MM.1S (cell line): ENCODE results near the gene RNF112.

Source experiments
- DNase-seq: peaks from one replicate; pipeline ENCODE4 v3.0.0-alpha.2; 2015
- H2AFZ ChIP-seq: fragments of 300-600 bp; sonication (generic); 2 replicates; pipeline ENCODE4 v1.6.0; 2016; ENCODE audit warnings: antibody characterized with exemption, low read length
- H3F3A ChIP-seq: fragments of 300-600 bp; sonication (generic); 2 replicates; pipeline ENCODE4 v1.6.1; 2016; ENCODE audit warnings: mild to moderate bottlenecking, antibody characterized with exemption, low read length, moderate library complexity, mixed read lengths; ENCODE audit not compliant: insufficient read depth
- H3K27ac ChIP-seq: fragments of 300-600 bp; sonication (generic); 2 replicates; pipeline ENCODE4 v1.5.1; 2016; ENCODE audit warnings: mild to moderate bottlenecking, low read length
- H3K27me3 ChIP-seq: fragments of 300-600 bp; sonication (generic); replicated peaks from 2 replicates; pipeline ENCODE4 v1.6.0; 2016; ENCODE audit warnings: low read length; ENCODE audit not compliant: insufficient read depth
- H3K36me3 ChIP-seq: fragments of 300-600 bp; sonication (generic); replicated peaks from 2 replicates; pipeline ENCODE4 v1.6.1; 2016; ENCODE audit warnings: mild to moderate bottlenecking, low read length, mixed read lengths; ENCODE audit not compliant: insufficient read depth
- H3K4me1 ChIP-seq: fragments of 300-600 bp; sonication (generic); 2 replicates; pipeline ENCODE4 v1.6.1; 2016; ENCODE audit warnings: low read length, mixed read lengths
- H3K4me2 ChIP-seq: fragments of 300-600 bp; sonication (generic); 2 replicates; pipeline ENCODE4 v1.6.0; 2016; ENCODE audit warnings: low read depth, low read length
- H3K4me3 ChIP-seq: fragments of 300-600 bp; sonication (generic); 2 replicates; pipeline ENCODE4 v1.5.1; 2016; ENCODE audit warnings: low read length, mixed read lengths
- H3K79me2 ChIP-seq: fragments of 300-600 bp; sonication (generic); 2 replicates; pipeline ENCODE4 v1.6.1; 2016; ENCODE audit warnings: mixed run types, low read length, mixed read lengths
- H3K9ac ChIP-seq: fragments of 300-600 bp; sonication (generic); 2 replicates; pipeline ENCODE4 v1.6.1; 2016; ENCODE audit warnings: low read length, mixed read lengths
- H3K9me2 ChIP-seq: fragments of 300-600 bp; sonication (generic); replicated peaks from 2 replicates; pipeline ENCODE4 v1.6.1; 2016; ENCODE audit warnings: mild to moderate bottlenecking, low read length, mixed read lengths; ENCODE audit not compliant: insufficient read depth
- H3K9me3 ChIP-seq: fragments of 300-600 bp; sonication (generic); replicated peaks from 2 replicates; pipeline ENCODE4 v1.6.1; 2016; ENCODE audit warnings: mild to moderate bottlenecking, low read length, mixed read lengths; ENCODE audit not compliant: insufficient read depth
- H4K20me1 ChIP-seq: fragments of 300-600 bp; sonication (generic); 2 replicates; pipeline ENCODE4 v1.6.1; 2016; ENCODE audit warnings: mild to moderate bottlenecking, low read length, moderate library complexity, mixed read lengths; ENCODE audit not compliant: insufficient read depth
- CTCF ChIP-seq: fragments of 300-600 bp; sonication (generic); IDR thresholded peaks from 2 replicates; pipeline ENCODE4 v1.5.1; 2016; ENCODE audit warnings: antibody characterized with exemption, low read length, mixed read lengths
- EZH2 ChIP-seq: fragments of 300-600 bp; sonication (generic); optimal IDR thresholded peaks from 2 replicates; pipeline ENCODE3; 2017; ENCODE audit warnings: low read depth, mild to moderate bottlenecking, antibody characterized with exemption, low read length, mixed read lengths
- EZH2phosphoT487 ChIP-seq: fragments of 300-600 bp; sonication (generic); IDR thresholded peaks from 2 replicates; pipeline ENCODE4 v1.6.1; 2018; ENCODE audit warnings: antibody characterized with exemption, low read length

Gene RNF112

DNA sequence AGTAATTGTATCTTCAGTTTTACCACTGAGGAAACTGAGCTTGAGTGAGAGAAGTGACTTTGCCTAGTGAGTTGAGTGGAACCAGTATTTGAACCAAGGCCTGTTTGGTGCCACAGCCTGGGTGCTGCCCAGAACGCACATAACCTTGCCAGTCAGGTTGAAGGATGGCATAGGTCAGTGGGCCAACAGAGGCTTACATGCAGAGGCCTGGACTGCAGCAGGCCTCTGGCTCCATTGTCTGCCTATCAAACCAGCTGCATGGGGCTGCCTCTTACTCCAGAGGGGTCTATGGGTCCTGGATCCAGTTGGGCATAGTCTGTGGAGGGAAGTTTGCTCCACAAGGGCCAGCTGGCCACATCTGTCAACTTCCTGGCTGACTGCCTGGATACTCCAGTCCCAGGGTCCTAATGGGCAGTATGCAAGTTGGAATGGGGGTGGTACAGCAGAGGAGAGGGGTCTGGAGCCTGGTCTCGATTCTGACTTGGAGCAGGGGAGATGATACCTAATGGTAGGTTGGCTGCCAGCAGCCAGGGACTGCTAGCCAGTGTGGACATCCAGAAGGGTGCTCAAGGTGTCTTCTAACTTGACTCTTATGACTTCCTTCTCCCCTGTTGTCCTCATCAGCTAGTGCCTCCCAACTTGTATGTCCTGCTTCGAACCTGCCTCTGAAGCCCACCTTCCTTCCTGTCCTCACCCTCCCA, 11.1 kb upstream of the RNF112 start:
- H3K4me3 ChIP-seq, result no peak overlapping the region
- no peak overlapping the region for H3K27ac ChIP-seq
- TF ChIP-seq EZH2phosphoT487 (no peak), EZH2 (no peak), CTCF (no peak)
- no peaks in the 10 kb centered on the region for H3K36me3 ChIP-seq
- H4K20me1 ChIP-seq, result no peaks in the 10 kb centered on the region
- no peaks in the 10 kb centered on the region for H3K27me3 ChIP-seq
- no peaks in the 10 kb centered on the region for H3K9me3 ChIP-seq
- no peak overlapping the region for H3K9ac ChIP-seq
- no peak for DNase-seq
- H3K4me1 ChIP-seq, result peaks cover 6% of the 10 kb centered on the region
- H3K9me2 ChIP-seq, result no peaks in the 10 kb centered on the region
- no peaks in the 10 kb centered on the region for H3K79me2 ChIP-seq
- H3K4me2 ChIP-seq, result no peak overlapping the region
- no peaks in the 10 kb centered on the region for H3F3A ChIP-seq
- H2AFZ ChIP-seq, result no peak overlapping the region

DNA sequence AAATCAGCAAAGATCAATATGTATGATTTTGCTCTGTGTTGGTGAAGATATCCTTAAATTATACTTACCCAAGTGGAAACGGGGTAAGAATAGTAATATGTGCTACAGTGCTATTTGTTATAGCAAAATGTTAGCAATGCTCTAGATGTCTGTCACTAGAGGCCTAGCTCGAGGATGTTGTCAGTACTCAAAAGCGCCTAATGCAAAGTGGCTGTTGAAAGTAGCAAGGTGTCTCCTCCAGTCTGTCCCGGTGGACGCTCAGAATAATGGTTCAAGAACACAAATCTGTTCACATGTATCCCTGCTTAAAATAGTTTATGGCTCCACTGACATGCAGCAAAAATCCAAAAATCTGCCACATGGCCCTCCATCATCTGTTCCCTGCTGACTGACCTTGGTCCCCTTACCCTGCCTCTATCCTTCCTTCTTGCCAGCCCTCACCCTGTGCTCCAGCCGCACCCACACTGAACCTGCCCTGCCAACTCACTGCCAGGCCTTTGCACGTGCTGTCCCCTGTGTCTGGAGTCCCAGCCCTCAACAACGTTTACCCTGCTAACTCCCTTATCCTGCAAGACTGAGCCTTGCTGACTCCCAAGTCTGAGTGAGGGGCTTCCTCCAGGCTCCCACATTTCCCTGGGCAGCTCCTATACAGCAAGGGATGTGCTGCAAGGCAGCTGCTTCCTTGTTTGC, 9.6 kb upstream of the RNF112 start:
- DNase-seq, result no peak
- Histone ChIP-seq H3K27me3 (no peaks in the 10 kb centered on the region), H3K9me2 (no peaks in the 10 kb centered on the region), H3K9me3 (no peaks in the 10 kb centered on the region), H3K27ac (no peak overlapping the region), H3K4me1 (peaks cover 6% of the 10 kb centered on the region), H4K20me1 (no peaks in the 10 kb centered on the region), H2AFZ (no peak overlapping the region), H3K79me2 (no peaks in the 10 kb centered on the region), H3K4me2 (no peak overlapping the region), H3K4me3 (no peak overlapping the region), H3F3A (no peaks in the 10 kb centered on the region), H3K9ac (no peak overlapping the region), H3K36me3 (no peaks in the 10 kb centered on the region)
- TF ChIP-seq EZH2, result no peak
- TF ChIP-seq EZH2phosphoT487, result no peak
- no peak for TF ChIP-seq CTCF

DNA sequence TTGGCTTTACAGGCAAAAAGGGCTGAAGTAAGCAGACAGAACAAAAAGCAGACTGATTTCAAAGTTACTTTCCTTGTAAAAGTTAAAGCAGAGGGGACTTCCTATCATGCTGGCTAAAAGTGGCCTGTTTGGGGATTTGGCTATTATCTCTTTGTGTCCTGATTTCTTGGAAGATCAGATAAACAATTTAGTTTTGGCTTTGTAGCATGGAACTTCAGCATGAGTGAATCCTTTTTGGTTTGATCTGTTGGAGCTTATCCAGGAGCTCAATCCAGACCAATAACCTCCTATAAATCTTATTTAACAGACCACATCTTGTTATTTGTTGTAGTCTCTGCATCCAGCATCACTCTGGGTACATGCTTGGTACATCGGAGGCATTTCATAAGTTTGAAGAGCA, 8.9 kb upstream of the RNF112 start:
- Histone ChIP-seq H3K27ac (no peak overlapping the region), H3F3A (no peaks in the 10 kb centered on the region), H3K4me2 (no peak overlapping the region), H3K4me1 (peaks cover 6% of the 10 kb centered on the region), H3K36me3 (no peaks in the 10 kb centered on the region), H3K9me3 (no peaks in the 10 kb centered on the region), H3K79me2 (no peaks in the 10 kb centered on the region), H4K20me1 (no peaks in the 10 kb centered on the region), H2AFZ (no peak overlapping the region), H3K9me2 (no peaks in the 10 kb centered on the region), H3K9ac (no peak overlapping the region), H3K4me3 (no peak overlapping the region), H3K27me3 (no peaks in the 10 kb centered on the region)
- no peak for DNase-seq
- TF ChIP-seq EZH2phosphoT487 (no peak), CTCF (no peak), EZH2 (no peak)
